ENCODE data around the gene EGFLAM.

EGFLAM gene

DNA sequence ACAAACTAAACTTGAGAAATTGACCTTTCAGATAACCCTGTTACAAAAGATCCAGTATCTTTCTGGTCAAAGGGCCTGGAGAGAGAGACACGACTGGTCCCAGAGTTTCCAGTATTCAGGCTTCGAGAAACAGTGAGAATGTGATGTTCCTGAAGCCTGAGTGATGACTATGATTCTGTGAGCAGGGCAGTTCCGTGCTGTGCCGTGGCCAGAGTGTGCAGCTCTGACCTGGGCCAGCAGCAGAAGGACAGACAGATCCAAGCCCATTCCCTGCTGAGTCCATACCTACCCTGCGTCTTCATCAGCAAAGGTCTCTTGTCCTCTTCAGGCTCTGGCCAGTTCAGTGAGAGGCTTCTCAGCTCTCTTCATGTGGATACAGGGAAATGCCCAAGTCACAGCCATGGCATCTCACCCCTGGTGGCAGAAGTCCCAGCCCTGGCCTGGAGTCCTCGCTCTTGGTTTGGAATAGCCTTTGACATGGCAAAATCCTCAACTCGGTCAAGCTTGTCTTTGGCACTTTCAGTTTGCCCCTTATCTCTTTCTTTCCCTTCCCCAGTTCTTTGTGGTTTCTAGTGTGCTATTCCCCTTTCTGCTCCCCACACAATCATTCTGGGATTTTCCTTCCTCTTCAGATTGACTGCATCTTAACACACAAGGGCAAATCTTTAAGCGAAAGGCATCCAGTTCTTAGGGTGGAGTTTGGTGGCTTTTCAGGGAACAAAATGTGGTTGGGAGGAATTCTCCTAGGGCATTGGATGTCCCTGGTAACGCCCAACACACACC is 190.4 kb downstream of the EGFLAM start:
- no peak overlapping the region for H3K4me3 ChIP-seq (ENCODE audit: insufficient read depth, low read depth, low read length)
- no peak overlapping the region for H3K27ac ChIP-seq (ENCODE audit: insufficient read depth, low read depth, low read length, poor library complexity, severe bottlenecking)
- no peaks in the 10 kb centered on the region for H3K36me3 ChIP-seq (ENCODE audit: control insufficient read depth, insufficient read depth, low read length)
- H3K27me3 ChIP-seq (ENCODE audit: control insufficient read depth, insufficient read depth, low read length, poor library complexity, severe bottlenecking) = no peaks in the 10 kb centered on the region
- H3K4me1 ChIP-seq (ENCODE audit: control insufficient read depth, insufficient read depth, low read length) = no peaks in the 10 kb centered on the region
- 94 to 95% methylated on average over 9 of the region's 9 CpGs for whole genome bisulfite sequencing, 2 experiments
- no peaks in the 10 kb centered on the region for H3K9me3 ChIP-seq (ENCODE audit: control insufficient read depth, low read length)

DNA sequence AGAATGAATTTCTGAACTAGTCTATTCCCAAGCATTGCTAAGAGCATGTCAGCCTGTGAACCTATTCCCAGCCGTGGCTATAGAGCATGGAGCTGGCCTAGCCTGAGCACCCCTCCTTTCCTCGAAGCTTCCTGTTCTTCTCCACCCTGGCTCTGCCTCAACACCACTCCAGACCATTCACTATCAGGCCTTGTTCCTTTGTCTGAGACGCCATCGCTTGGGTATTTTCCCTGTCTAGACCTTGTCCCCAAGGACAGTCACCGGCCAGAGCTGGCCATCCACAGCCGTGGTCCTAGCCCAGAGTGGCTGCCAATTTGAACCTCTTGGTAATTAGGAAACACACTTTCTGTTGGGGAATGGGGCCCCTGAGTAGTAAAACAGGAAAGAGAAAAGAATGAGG is 192.3 kb downstream of the EGFLAM start:
- Histone ChIP-seq H3K36me3 (ENCODE audit: control insufficient read depth, insufficient read depth, low read length) (no peaks in the 10 kb centered on the region), H3K9me3 (ENCODE audit: control insufficient read depth, low read length) (no peaks in the 10 kb centered on the region), H3K27me3 (ENCODE audit: control insufficient read depth, insufficient read depth, low read length, poor library complexity, severe bottlenecking) (no peaks in the 10 kb centered on the region), H3K4me3 (ENCODE audit: insufficient read depth, low read depth, low read length) (no peak overlapping the region), H3K4me1 (ENCODE audit: control insufficient read depth, insufficient read depth, low read length) (no peaks in the 10 kb centered on the region), H3K27ac (ENCODE audit: insufficient read depth, low read depth, low read length, poor library complexity, severe bottlenecking) (no peak overlapping the region)
- 91 to 94% methylated on average over 6 of the region's 6 CpGs for WGBS, 2 experiments

DNA sequence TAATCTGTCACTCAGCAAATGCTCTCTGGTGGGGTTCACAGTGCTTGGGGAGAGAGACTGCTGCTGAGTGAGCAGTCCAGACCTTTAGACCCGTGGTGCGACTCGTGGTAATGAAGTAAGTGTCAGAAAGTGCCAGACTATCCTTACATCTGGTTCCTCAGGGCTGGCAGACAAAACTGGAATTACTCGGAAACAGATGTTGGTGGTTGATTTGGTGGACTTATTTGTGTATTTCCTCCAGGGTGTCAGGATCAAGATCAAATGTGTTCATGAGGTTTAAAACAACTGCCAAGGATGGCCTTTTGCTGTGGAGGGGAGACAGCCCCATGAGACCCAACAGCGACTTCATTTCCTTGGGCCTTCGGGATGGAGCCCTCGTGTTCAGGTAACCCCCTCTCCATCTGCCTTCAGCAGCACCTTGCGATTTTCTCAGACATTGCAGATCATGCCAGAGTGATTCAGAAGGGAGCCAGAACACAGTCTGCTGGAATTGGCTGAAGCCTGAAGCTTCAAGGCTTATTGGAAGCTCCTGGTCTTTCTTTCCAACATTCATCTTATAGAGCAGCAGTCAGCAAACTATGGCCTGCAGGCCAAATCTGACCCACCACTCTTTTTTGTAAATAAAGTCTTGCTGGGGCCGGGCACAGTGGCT is 192.8 kb downstream of the EGFLAM start:
- Histone ChIP-seq H3K27ac (ENCODE audit: insufficient read depth, low read depth, low read length, poor library complexity, severe bottlenecking) (no peak overlapping the region), H3K27me3 (ENCODE audit: control insufficient read depth, insufficient read depth, low read length, poor library complexity, severe bottlenecking) (no peaks in the 10 kb centered on the region), H3K9me3 (ENCODE audit: control insufficient read depth, low read length) (no peaks in the 10 kb centered on the region), H3K4me3 (ENCODE audit: insufficient read depth, low read depth, low read length) (no peak overlapping the region), H3K4me1 (ENCODE audit: control insufficient read depth, insufficient read depth, low read length) (no peaks in the 10 kb centered on the region), H3K36me3 (ENCODE audit: control insufficient read depth, insufficient read depth, low read length) (no peaks in the 10 kb centered on the region)
- WGBS, 2 experiments = 93 to 97% methylated on average over 9 of the region's 9 CpGs

DNA sequence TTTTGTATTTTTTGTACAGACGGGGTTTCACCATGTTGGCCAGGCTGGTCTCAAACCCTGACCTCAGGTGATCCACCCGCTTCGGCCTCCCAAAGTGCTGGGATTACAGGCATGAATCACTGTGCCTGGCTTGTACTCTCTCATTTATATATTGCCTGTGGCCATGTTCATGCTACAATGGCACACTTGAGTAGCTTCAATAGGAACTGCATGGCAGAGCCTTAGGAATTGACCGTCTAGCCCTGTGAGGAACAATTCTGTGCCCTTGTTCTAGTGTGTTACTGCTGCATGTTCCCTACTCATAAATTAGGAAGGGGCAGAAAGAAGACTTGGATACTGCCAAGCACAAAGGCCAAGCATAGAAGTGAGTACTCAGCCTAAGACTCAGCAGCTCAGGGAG is 193.8 kb downstream of the EGFLAM start:
- Histone ChIP-seq H3K4me1 (ENCODE audit: control insufficient read depth, insufficient read depth, low read length) (no peaks in the 10 kb centered on the region), H3K27me3 (ENCODE audit: control insufficient read depth, insufficient read depth, low read length, poor library complexity, severe bottlenecking) (no peaks in the 10 kb centered on the region), H3K4me3 (ENCODE audit: insufficient read depth, low read depth, low read length) (no peak overlapping the region), H3K27ac (ENCODE audit: insufficient read depth, low read depth, low read length, poor library complexity, severe bottlenecking) (no peak overlapping the region), H3K36me3 (ENCODE audit: control insufficient read depth, insufficient read depth, low read length) (no peaks in the 10 kb centered on the region), H3K9me3 (ENCODE audit: control insufficient read depth, low read length) (no peaks in the 10 kb centered on the region)
- WGBS, 2 experiments = 93 to 95% methylated on average over 4 of the region's 4 CpGs

DNA sequence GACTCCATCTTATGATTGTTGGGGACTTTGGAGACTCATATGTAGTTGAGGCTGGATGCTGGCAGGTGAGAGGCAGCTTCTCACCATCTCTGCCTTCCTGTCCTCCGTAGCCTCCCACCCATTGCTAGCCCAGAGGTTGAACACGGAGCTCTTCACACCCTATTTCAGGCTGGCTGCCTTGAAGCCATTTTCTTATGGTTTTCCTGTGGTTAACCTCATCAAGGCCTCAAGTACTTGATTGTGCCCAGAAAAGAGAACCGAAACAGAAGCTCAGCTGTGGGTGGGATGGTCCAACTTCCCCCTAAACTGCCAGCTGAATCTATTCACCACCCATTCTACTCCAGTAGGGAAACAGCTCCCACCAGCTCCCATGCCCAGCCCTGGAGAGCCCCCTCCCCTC is 195.1 kb downstream of the EGFLAM start:
- 93 to 94% methylated on average over 3 of the region's 3 CpGs for WGBS, 2 experiments
- H3K27ac ChIP-seq (ENCODE audit: insufficient read depth, low read depth, low read length, poor library complexity, severe bottlenecking) = no peak overlapping the region

DNA sequence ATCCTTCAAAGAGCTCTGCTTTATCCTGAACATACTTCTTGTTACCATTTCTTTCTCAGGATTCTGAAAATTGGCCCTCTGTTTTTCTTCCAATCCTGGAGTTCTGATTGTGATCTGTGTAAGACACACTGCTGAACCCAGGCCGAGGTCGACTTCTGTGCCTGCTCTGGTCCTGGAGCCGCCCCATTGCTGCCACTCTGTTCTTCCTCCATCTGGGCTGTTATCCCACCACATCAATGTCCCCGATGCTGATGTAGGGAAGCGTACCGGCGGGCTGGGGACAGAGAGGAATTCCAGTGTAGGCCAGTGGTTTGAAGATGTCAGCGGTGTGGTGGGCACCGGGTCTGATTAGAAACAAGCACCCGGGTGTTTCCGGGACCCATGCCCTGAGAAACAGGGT is 195.6 kb downstream of the EGFLAM start:
- WGBS, 2 experiments = 94 to 96% methylated on average over 11 of the region's 11 CpGs
- Histone ChIP-seq H3K36me3 (ENCODE audit: control insufficient read depth, insufficient read depth, low read length) (no peaks in the 10 kb centered on the region), H3K4me3 (ENCODE audit: insufficient read depth, low read depth, low read length) (no peak overlapping the region)

More for the DNA sequence above, 195.1 kb downstream of the EGFLAM start:
- Histone ChIP-seq H3K4me1 (ENCODE audit: control insufficient read depth, insufficient read depth, low read length) (no peaks in the 10 kb centered on the region), H3K27me3 (ENCODE audit: control insufficient read depth, insufficient read depth, low read length, poor library complexity, severe bottlenecking) (no peaks in the 10 kb centered on the region), H3K36me3 (ENCODE audit: control insufficient read depth, insufficient read depth, low read length) (no peaks in the 10 kb centered on the region), H3K9me3 (ENCODE audit: control insufficient read depth, low read length) (no peaks in the 10 kb centered on the region), H3K4me3 (ENCODE audit: insufficient read depth, low read depth, low read length) (no peak overlapping the region)

DNA sequence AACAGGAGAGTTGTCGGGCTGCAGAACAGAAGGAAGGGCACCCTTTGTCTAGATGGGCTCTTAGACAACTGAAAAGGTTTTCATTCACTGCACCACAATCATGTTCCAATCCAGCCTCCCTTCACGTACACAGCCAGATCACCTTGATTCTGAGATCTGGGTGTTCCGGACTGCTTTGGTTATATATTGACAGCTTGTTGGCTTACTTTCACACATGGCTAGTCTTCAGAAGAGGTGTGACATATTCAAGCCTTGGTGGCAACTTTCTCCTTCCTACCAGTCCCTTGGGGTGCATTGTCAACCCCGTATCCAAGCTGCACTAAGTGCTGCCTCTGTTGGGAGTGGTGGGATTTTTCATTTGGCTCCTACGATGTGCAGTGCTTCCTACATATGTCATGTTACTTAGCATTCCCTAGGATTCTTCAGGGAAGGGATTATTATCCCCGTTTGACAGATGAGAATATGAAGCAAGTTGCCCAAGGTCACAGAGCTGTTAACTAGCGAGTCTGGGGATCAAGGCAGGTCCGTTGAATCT is 197.5 kb downstream of the EGFLAM start:
- no peaks in the 10 kb centered on the region for H3K9me3 ChIP-seq (ENCODE audit: control insufficient read depth, low read length)
- H3K36me3 ChIP-seq (ENCODE audit: control insufficient read depth, insufficient read depth, low read length) = no peaks in the 10 kb centered on the region
- H3K4me1 ChIP-seq (ENCODE audit: control insufficient read depth, insufficient read depth, low read length) = no peaks in the 10 kb centered on the region
- H3K27ac ChIP-seq (ENCODE audit: insufficient read depth, low read depth, low read length, poor library complexity, severe bottlenecking) = no peak overlapping the region
- no peaks in the 10 kb centered on the region for H3K27me3 ChIP-seq (ENCODE audit: control insufficient read depth, insufficient read depth, low read length, poor library complexity, severe bottlenecking)
- H3K4me3 ChIP-seq (ENCODE audit: insufficient read depth, low read depth, low read length) = no peak overlapping the region
- WGBS, 2 experiments = 91 to 95% methylated on average over 8 of the region's 8 CpGs

More for the DNA sequence above, 195.6 kb downstream of the EGFLAM start:
- Histone ChIP-seq H3K9me3 (ENCODE audit: control insufficient read depth, low read length) (no peaks in the 10 kb centered on the region), H3K27ac (ENCODE audit: insufficient read depth, low read depth, low read length, poor library complexity, severe bottlenecking) (no peak overlapping the region), H3K27me3 (ENCODE audit: control insufficient read depth, insufficient read depth, low read length, poor library complexity, severe bottlenecking) (no peaks in the 10 kb centered on the region), H3K4me1 (ENCODE audit: control insufficient read depth, insufficient read depth, low read length) (no peaks in the 10 kb centered on the region)

DNA sequence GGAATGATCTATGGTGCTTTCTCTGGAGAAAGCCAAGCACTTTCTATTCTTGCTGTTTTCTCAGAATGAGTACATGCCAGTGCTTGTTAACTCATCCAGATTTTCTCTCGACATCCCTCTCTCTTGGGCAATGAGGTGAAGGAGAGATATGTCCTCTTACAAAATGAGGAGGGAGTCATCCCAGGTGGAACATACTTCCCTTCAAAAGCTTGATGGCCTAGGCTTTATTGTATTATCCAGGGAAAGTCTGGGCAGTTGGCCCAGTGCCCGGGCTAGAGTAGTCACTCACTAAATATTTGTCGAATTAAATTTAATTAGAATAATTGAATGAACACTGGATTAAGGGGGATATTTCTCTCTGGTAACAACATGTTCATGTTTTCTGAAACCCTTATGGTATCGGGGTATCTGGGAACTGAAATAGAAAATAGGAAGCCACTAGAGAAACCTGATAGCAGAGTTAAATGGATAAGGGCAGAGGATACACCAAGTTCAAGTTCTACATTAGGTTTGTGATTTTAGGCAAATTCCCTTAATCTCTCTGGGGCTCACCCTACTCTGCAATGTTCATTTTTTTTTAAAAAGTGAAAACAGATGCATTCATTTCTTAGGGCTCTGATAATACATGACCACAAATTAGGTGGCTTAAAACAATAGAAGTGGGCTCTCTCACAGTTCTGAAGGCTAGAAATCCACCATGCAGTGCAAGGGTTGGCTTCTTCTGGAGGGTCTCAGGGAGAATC is 198.5 kb downstream of the EGFLAM start:
- Histone ChIP-seq H3K4me1 (ENCODE audit: control insufficient read depth, insufficient read depth, low read length) (no peaks in the 10 kb centered on the region), H3K27me3 (ENCODE audit: control insufficient read depth, insufficient read depth, low read length, poor library complexity, severe bottlenecking) (no peaks in the 10 kb centered on the region), H3K9me3 (ENCODE audit: control insufficient read depth, low read length) (no peaks in the 10 kb centered on the region), H3K27ac (ENCODE audit: insufficient read depth, low read depth, low read length, poor library complexity, severe bottlenecking) (no peak overlapping the region), H3K36me3 (ENCODE audit: control insufficient read depth, insufficient read depth, low read length) (no peaks in the 10 kb centered on the region), H3K4me3 (ENCODE audit: insufficient read depth, low read depth, low read length) (no peak overlapping the region)
- WGBS, 2 experiments = 99 to 100% methylated on average over 4 of the region's 4 CpGs

DNA sequence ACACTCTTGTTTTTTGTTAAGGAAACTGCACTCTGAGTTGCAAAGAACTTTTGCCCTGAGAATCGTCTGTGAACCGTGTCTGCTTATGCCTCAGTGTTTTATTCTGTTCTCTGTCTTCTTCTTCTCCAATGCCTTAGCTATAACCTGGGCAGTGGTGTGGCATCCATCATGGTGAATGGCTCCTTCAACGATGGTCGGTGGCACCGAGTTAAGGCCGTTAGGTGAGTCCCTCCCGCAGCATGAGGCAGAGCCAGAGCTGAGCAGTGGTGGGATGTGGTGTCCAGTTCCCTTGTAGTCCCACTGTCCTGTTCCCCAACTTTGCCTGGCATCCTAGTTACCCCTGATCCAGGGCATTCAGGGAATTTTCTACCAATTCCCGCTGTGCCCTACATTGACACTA is 199.8 kb downstream of the EGFLAM start:
- H3K27me3 ChIP-seq (ENCODE audit: control insufficient read depth, insufficient read depth, low read length, poor library complexity, severe bottlenecking) = no peaks in the 10 kb centered on the region
- 93 to 97% methylated on average over 8 of the region's 8 CpGs for WGBS, 2 experiments

More for the DNA sequence above, 199.8 kb downstream of the EGFLAM start:
- Histone ChIP-seq H3K9me3 (ENCODE audit: control insufficient read depth, low read length) (no peaks in the 10 kb centered on the region), H3K4me1 (ENCODE audit: control insufficient read depth, insufficient read depth, low read length) (no peaks in the 10 kb centered on the region), H3K4me3 (ENCODE audit: insufficient read depth, low read depth, low read length) (no peak overlapping the region), H3K27ac (ENCODE audit: insufficient read depth, low read depth, low read length, poor library complexity, severe bottlenecking) (no peak overlapping the region), H3K36me3 (ENCODE audit: control insufficient read depth, insufficient read depth, low read length) (no peaks in the 10 kb centered on the region)

Measured in ectodermal cell (in vitro differentiated cells).